ENCODE measurements around the gene PRSS1.

The PRSS1 gene

GRCh38 chr7:142791502-142791901 lies 42.2 kb downstream of the PRSS1 start:
- DNase-seq (ENCODE audit: extremely low read depth in 1 of 2, low read depth in 1 of 2), result no peak

GRCh38 chr7:142792129-142792528 lies 42.9 kb downstream of the PRSS1 start:
- DNase-seq (ENCODE audit: extremely low read depth in 1 of 2, low read depth in 1 of 2), result no peak

GRCh38 chr7:142792593-142792992 lies 43.3 kb downstream of the PRSS1 start:
- no peak for DNase-seq (ENCODE audit: extremely low read depth in 1 of 2, low read depth in 1 of 2)

- DNase-seq (ENCODE audit: extremely low read depth in 1 of 2, low read depth in 1 of 2), result no peak
These were observed 43.9 kb downstream of the PRSS1 start for GRCh38 chr7:142793156-142793555.

- peak in 1 of 2 donors; percentile 48 for DNase-seq (ENCODE audit: extremely low read depth in 1 of 2, low read depth in 1 of 2)
These were observed 46.1 kb downstream of the PRSS1 start for GRCh38 chr7:142795339-142795863.

GRCh38 chr7:142796001-142796500 lies 46.8 kb downstream of the PRSS1 start:
- no peak for DNase-seq (ENCODE audit: extremely low read depth in 1 of 2, low read depth in 1 of 2)

GRCh38 chr7:142796501-142797390 lies 47.5 kb downstream of the PRSS1 start:
- no peak for DNase-seq (ENCODE audit: extremely low read depth in 1 of 2, low read depth in 1 of 2)

GRCh38 chr7:142797391-142798377 lies 48.4 kb downstream of the PRSS1 start:
- DNase-seq (ENCODE audit: extremely low read depth in 1 of 2, low read depth in 1 of 2), result no peak

- no peak for DNase-seq (ENCODE audit: extremely low read depth in 1 of 2, low read depth in 1 of 2)
These were observed 49.5 kb downstream of the PRSS1 start for GRCh38 chr7:142798451-142799436.

GRCh38 chr7:142799437-142799835 lies 50.2 kb downstream of the PRSS1 start:
- no peak for DNase-seq (ENCODE audit: extremely low read depth in 1 of 2, low read depth in 1 of 2)

GRCh38 chr7:142800088-142800487 lies 50.8 kb downstream of the PRSS1 start:
- DNase-seq (ENCODE audit: extremely low read depth in 1 of 2, low read depth in 1 of 2), result no peak

- DNase-seq (ENCODE audit: extremely low read depth in 1 of 2, low read depth in 1 of 2), result no peak
These were observed 51.5 kb downstream of the PRSS1 start for GRCh38 chr7:142800699-142801260.

GRCh38 chr7:142801601-142802295 lies 52.5 kb downstream of the PRSS1 start:
- DNase-seq (ENCODE audit: extremely low read depth in 1 of 2, low read depth in 1 of 2), result no peak

GRCh38 chr7:142802301-142802700 lies 53.0 kb downstream of the PRSS1 start:
- DNase-seq (ENCODE audit: extremely low read depth in 1 of 2, low read depth in 1 of 2), result no peak
